ENCODE results near the gene CDKN2AIP.

DNA sequence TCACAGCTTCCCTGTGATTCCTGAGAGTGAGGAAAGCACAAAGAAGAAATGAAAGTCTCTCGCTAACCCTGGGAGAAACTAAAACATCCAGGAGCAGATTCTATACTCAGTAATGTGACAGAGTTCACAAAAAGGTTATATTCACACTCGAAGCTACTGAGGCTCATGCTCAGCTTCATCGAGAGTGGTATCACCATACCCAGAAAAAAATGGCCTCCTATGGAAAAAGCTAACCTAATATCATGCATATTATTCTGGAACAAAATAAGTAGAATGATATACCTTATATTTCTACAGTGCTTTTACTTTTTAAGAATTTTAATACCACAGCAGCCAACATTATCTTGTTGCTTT is 13.5 kb upstream of the CDKN2AIP start:
- TF ChIP-seq, protein P1, sequence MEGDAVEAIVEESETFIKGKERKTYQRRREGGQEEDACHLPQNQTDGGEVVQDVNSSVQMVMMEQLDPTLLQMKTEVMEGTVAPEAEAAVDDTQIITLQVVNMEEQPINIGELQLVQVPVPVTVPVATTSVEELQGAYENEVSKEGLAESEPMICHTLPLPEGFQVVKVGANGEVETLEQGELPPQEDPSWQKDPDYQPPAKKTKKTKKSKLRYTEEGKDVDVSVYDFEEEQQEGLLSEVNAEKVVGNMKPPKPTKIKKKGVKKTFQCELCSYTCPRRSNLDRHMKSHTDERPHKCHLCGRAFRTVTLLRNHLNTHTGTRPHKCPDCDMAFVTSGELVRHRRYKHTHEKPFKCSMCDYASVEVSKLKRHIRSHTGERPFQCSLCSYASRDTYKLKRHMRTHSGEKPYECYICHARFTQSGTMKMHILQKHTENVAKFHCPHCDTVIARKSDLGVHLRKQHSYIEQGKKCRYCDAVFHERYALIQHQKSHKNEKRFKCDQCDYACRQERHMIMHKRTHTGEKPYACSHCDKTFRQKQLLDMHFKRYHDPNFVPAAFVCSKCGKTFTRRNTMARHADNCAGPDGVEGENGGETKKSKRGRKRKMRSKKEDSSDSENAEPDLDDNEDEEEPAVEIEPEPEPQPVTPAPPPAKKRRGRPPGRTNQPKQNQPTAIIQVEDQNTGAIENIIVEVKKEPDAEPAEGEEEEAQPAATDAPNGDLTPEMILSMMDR (IDR thresholded peaks at IDR 0.05; ENCODE audit: poor library complexity): no peak
- no peak for TF ChIP-seq EZH2 (IDR thresholded peaks at IDR 0.05; ENCODE audit: borderline replicate concordance)
- TF ChIP-seq EZH2phosphoT487 (IDR thresholded peaks at IDR 0.05; ENCODE audit: low read depth, severe bottlenecking, unreplicated experiment): no peak
